KMS-11 (cell line): ENCODE data around the gene MTG2.
A peak's percentile ranks its signal among the peaks of the same experiment; 100 is the strongest.

ENCODE experiments used
- H2AFZ ChIP-seq: fragments of 200-600 bp; sonication (generic); 2 replicates; pipeline ENCODE4 v1.6.1; 2016; ENCODE audit warnings: antibody characterized with exemption, mixed run types, low read depth
- H3K27ac ChIP-seq: fragments of 200-600 bp; sonication (generic); 2 replicates; pipeline ENCODE4 v1.6.1; 2016; ENCODE audit warnings: mild to moderate bottlenecking, mixed run types
- H3K27me3 ChIP-seq: fragments of 200-600 bp; sonication (generic); 2 replicates; pipeline ENCODE4 v1.6.1; 2017; ENCODE audit warnings: mild to moderate bottlenecking, low read depth, mixed run types, moderate library complexity; ENCODE audit not compliant: insufficient read depth
- H3K36me3 ChIP-seq: fragments of 200-600 bp; sonication (generic); 2 replicates; pipeline ENCODE4 v1.6.1; 2017; ENCODE audit warnings: mild to moderate bottlenecking, mixed run types; ENCODE audit not compliant: insufficient read depth
- H3K4me1 ChIP-seq: fragments of 200-600 bp; sonication (generic); 2 replicates; pipeline ENCODE4 v1.6.1; 2016; ENCODE audit warnings: mild to moderate bottlenecking, low read depth, mixed run types; ENCODE audit not compliant: poor library complexity, severe bottlenecking
- H3K4me2 ChIP-seq: fragments of 200-600 bp; sonication (generic); 2 replicates; pipeline ENCODE4 v1.7.0; 2016; ENCODE audit warnings: mild to moderate bottlenecking, mixed run types
- H3K4me3 ChIP-seq: fragments of 200-600 bp; sonication (generic); IDR thresholded peaks from 2 replicates; pipeline ENCODE4 v1.6.1; 2017; ENCODE audit warnings: low read depth, low read length, mixed read lengths; ENCODE audit not compliant: insufficient read depth
- H3K79me2 ChIP-seq: fragments of 200-600 bp; sonication (generic); 2 replicates; pipeline ENCODE4 v1.6.1; 2016; ENCODE audit warnings: low read depth, mixed run types; ENCODE audit not compliant: insufficient read depth
- H3K9ac ChIP-seq: fragments of 200-600 bp; sonication (generic); 2 replicates; pipeline ENCODE4 v1.6.1; 2016; ENCODE audit warnings: mild to moderate bottlenecking, mixed run types
- H4K20me1 ChIP-seq: fragments of 200-600 bp; sonication (generic); 2 replicates; pipeline ENCODE4 v1.6.1; 2016; ENCODE audit warnings: mild to moderate bottlenecking, mixed run types; ENCODE audit not compliant: insufficient read depth
- CTCF ChIP-seq: fragments of 200-600 bp; sonication (generic); conservative IDR thresholded peaks from 2 replicates; pipeline ENCODE4 v1.6.1; 2017; ENCODE audit warnings: low read depth, mild to moderate bottlenecking, antibody characterized with exemption, low read length, moderate library complexity, mixed read lengths

MTG2 gene

GRCh38 chr20:62135573-62136266, 47.1 kb upstream of the MTG2 start:
- TF ChIP-seq CTCF: no peak
- H3K27ac ChIP-seq: no peak overlapping the region
- H2AFZ ChIP-seq: no peak overlapping the region
- H3K27me3 ChIP-seq: no peaks in the 10 kb centered on the region
- no peak overlapping the region for H3K9ac ChIP-seq
- peaks cover 6% of the 10 kb centered on the region for H3K4me1 ChIP-seq
- H3K79me2 ChIP-seq: peaks cover 19% of the 10 kb centered on the region
- no peak overlapping the region for H3K4me3 ChIP-seq
- no peak overlapping the region for H3K4me2 ChIP-seq
- H4K20me1 ChIP-seq: peaks cover 10% of the 10 kb centered on the region
- peaks cover 16% of the 10 kb centered on the region; the same call in 1 of the 2 replicates for H3K36me3 ChIP-seq

- H3K4me3 ChIP-seq: no peak overlapping the region
- peaks cover 16% of the 10 kb centered on the region; the same call in 1 of the 2 replicates for H3K36me3 ChIP-seq
- H3K4me2 ChIP-seq: no peak overlapping the region
- no peaks in the 10 kb centered on the region for H3K27me3 ChIP-seq
- H3K4me1 ChIP-seq: peaks cover 14% of the 10 kb centered on the region
- peaks cover 27% of the 10 kb centered on the region for H3K79me2 ChIP-seq
- peak; percentile 89 for TF ChIP-seq CTCF
- no peak overlapping the region for H2AFZ ChIP-seq
- H3K27ac ChIP-seq: no peak overlapping the region
- peaks cover 18% of the 10 kb centered on the region for H4K20me1 ChIP-seq
- H3K9ac ChIP-seq: no peak overlapping the region
Measured at GRCh38 chr20:62136283-62137091, 46.3 kb upstream of the MTG2 start.

GRCh38 chr20:62137092-62137384, 45.8 kb upstream of the MTG2 start:
- no peak overlapping the region for H3K4me2 ChIP-seq
- H3K27ac ChIP-seq: no peak overlapping the region
- H2AFZ ChIP-seq: no peak overlapping the region
- no peaks in the 10 kb centered on the region for H3K27me3 ChIP-seq
- H3K4me3 ChIP-seq: no peak overlapping the region
- peaks cover 32% of the 10 kb centered on the region for H3K79me2 ChIP-seq
- 0 out of 2 replicates have a peak, but pooled peaks have one; percentile 22 for TF ChIP-seq CTCF
- H4K20me1 ChIP-seq: peaks cover 23% of the 10 kb centered on the region
- H3K4me1 ChIP-seq: peaks cover 16% of the 10 kb centered on the region
- H3K36me3 ChIP-seq: peaks cover 16% of the 10 kb centered on the region; the same call in 1 of the 2 replicates
- no peak overlapping the region for H3K9ac ChIP-seq

GRCh38 chr20:62137478-62138203, 45.2 kb upstream of the MTG2 start:
- Histone ChIP-seq H3K27me3 (no peaks in the 10 kb centered on the region), H3K27ac (no peak overlapping the region), H3K36me3 (peaks cover 16% of the 10 kb centered on the region; the same call in 1 of the 2 replicates), H3K4me1 (peaks cover 16% of the 10 kb centered on the region), H3K4me3 (no peak overlapping the region), H3K79me2 (peaks cover 38% of the 10 kb centered on the region), H2AFZ (no peak overlapping the region), H3K9ac (no peak overlapping the region), H3K4me2 (no peak overlapping the region), H4K20me1 (peaks cover 28% of the 10 kb centered on the region)
- no peak for TF ChIP-seq CTCF
